ENCODE results near the gene CBL. TPM values are rescaled to one million over a fixed set of nuclear protein-coding genes. Genes with fewer than 3 reads are reported as not detected.

Gene CBL
- total RNA-seq, 2 donors from 2014 or later: 36.1 to 41.9 TPM

GRCh38 chr11:119317592-119318239 is 111.6 kb downstream of the CBL start:
- H3K27me3 Mint-ChIP-seq: peaks cover 20% of the 10 kb centered on the region
- peaks cover 38% of the 10 kb centered on the region for H3K4me1 Mint-ChIP-seq
- peak overlapping the region; percentile 95 for H3K27ac Mint-ChIP-seq
- ATAC-seq (no peak), DNase-seq (no peak)
- peaks cover 2% of the 10 kb centered on the region for H3K36me3 Mint-ChIP-seq (ENCODE audit: low read depth)
- H3K4me3 Mint-ChIP-seq: peak overlapping the region; percentile 21
- no peaks in the 10 kb centered on the region for H3K9me3 ChIP-seq (ENCODE audit: control insufficient read depth, low read length, poor library complexity, severe bottlenecking)

GRCh38 chr11:119318240-119319135 is 112.3 kb downstream of the CBL start:
- peaks cover 20% of the 10 kb centered on the region for H3K27me3 Mint-ChIP-seq
- H3K4me1 Mint-ChIP-seq: peaks cover 41% of the 10 kb centered on the region
- DNase-seq: peak in 2 of 3 donors; percentile 43
- H3K27ac Mint-ChIP-seq: peak overlapping the region; percentile 95
- H3K9me3 ChIP-seq (ENCODE audit: control insufficient read depth, low read length, poor library complexity, severe bottlenecking): no peaks in the 10 kb centered on the region
- ATAC-seq: peak; percentile 65
- peak overlapping the region; percentile 89 for H3K4me3 Mint-ChIP-seq
- peaks cover 2% of the 10 kb centered on the region for H3K36me3 Mint-ChIP-seq (ENCODE audit: low read depth)

DNA sequence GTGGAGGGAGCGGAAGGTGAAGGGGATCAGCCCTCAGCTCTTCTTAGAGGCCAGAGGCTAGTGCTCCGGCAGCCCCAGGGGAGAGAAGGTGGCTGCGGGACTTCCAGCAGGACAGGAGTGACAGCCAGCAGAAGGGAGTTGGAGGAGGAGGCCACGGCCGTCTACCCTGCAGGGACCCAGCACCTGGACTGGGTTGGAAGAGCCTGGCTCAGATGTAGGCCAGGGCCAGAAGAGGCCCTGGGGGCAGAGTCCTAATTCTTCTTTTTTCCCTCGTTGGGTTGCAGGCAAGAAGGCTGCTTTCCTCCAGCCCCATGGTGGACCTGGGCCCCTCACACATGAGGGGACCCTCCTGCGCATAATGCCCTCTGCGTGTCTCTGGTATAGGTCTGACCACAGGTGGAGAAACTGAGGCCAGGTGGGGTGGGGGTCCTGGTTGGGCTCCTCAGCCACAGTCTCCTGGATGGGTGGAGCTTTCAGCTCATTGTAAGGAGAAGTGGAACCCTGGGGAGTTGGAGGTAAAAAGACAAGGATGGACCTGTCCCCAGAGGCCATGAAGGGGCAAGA is 113.1 kb downstream of the CBL start:
- ATAC-seq (no peak), DNase-seq (no peak)
- H3K4me1 Mint-ChIP-seq: peaks cover 43% of the 10 kb centered on the region
- peaks cover 3% of the 10 kb centered on the region for H3K36me3 Mint-ChIP-seq (ENCODE audit: low read depth)
- H3K27ac Mint-ChIP-seq: peak overlapping the region; percentile 95
- H3K27me3 Mint-ChIP-seq: peaks cover 19% of the 10 kb centered on the region
- no peaks in the 10 kb centered on the region for H3K9me3 ChIP-seq (ENCODE audit: control insufficient read depth, low read length, poor library complexity, severe bottlenecking)
- peak overlapping the region; percentile 90 for H3K4me3 Mint-ChIP-seq

GRCh38 chr11:119319700-119320239 is 113.6 kb downstream of the CBL start:
- no peak for DNase-seq
- Mint-ChIP-seq H3K36me3 (ENCODE audit: low read depth) (peaks cover 3% of the 10 kb centered on the region), H3K27ac (peak overlapping the region; percentile 95)

DNA sequence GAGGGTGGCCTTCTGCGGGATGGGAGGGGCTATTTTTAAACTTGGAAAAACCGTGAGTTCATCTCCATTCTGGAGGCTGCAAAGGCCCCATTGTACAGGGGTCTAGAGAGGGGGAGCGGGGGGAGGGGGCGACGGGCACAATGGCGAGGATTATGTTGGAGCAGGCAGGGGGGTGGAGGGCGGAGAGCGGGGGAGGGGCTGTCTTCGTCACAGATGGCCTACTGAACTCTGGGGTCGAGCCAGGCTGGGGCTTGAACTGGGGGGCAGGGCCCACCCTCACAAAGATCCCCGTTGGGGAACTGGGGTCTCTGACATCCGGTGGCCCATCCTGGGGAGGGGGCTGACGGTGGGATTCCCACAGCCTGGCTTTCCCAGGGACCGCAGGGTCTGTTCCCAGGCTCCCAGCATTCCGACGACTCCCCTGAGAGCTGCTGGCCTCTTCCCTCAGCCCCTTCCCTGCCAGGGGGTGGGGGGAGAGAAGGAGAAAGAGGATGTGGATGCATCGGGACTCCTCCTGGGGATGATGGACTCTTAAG is 114.2 kb downstream of the CBL start:
- no peaks in the 10 kb centered on the region for H3K9me3 ChIP-seq (ENCODE audit: control insufficient read depth, low read length, poor library complexity, severe bottlenecking)
- Mint-ChIP-seq H3K4me1 (peaks cover 36% of the 10 kb centered on the region), H3K27ac (peak overlapping the region; percentile 95), H3K4me3 (peak overlapping the region; percentile 90), H3K36me3 (ENCODE audit: low read depth) (peaks cover 3% of the 10 kb centered on the region), H3K27me3 (peaks cover 10% of the 10 kb centered on the region)
- DNase-seq: no peak
- no peak for ATAC-seq

More at GRCh38 chr11:119319700-119320239, 113.6 kb downstream of the CBL start:
- H3K9me3 ChIP-seq (ENCODE audit: control insufficient read depth, low read length, poor library complexity, severe bottlenecking): no peaks in the 10 kb centered on the region
- peaks cover 39% of the 10 kb centered on the region for H3K4me1 Mint-ChIP-seq
- ATAC-seq: no peak
- peak overlapping the region; percentile 90 for H3K4me3 Mint-ChIP-seq
- peaks cover 14% of the 10 kb centered on the region for H3K27me3 Mint-ChIP-seq

GRCh38 chr11:119320776-119321524 is 114.8 kb downstream of the CBL start:
- no peaks in the 10 kb centered on the region for H3K9me3 ChIP-seq (ENCODE audit: control insufficient read depth, low read length, poor library complexity, severe bottlenecking)
- H3K4me3 Mint-ChIP-seq: peak overlapping the region; percentile 90
- H3K36me3 Mint-ChIP-seq (ENCODE audit: low read depth): peaks cover 3% of the 10 kb centered on the region
- H3K4me1 Mint-ChIP-seq: peaks cover 30% of the 10 kb centered on the region
- DNase-seq (peak in 2 of 3 donors; percentile 43 to 47), ATAC-seq (peak; percentile 62)
- peak overlapping the region; percentile 72 for H3K27ac Mint-ChIP-seq
- peaks cover 5% of the 10 kb centered on the region for H3K27me3 Mint-ChIP-seq

DNA sequence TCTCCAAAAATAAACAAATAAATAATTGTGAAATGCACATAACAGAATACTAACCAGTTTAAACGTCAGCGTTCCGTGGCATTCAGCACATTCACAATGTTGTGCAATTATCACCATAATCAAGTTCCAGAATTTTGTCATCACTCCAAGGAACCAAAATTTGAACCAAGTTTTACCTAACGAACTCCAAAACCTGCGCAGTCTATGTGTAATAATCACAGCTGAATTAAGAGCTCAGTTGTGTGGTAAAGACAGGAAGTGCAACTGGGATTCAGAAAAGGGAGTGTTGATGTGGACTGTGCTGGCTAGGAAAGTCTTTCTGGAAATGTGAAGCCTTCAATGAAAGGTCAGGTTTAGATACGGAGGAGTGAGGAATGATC is 116.2 kb downstream of the CBL start:
- peak overlapping the region; percentile 72 for H3K27ac Mint-ChIP-seq
- H3K4me1 Mint-ChIP-seq: peaks cover 30% of the 10 kb centered on the region
- H3K36me3 Mint-ChIP-seq (ENCODE audit: low read depth): peaks cover 3% of the 10 kb centered on the region
- no peaks in the 10 kb centered on the region for H3K9me3 ChIP-seq (ENCODE audit: control insufficient read depth, low read length, poor library complexity, severe bottlenecking)
- ATAC-seq (no peak), DNase-seq (no peak)
- H3K4me3 Mint-ChIP-seq: no peak overlapping the region
- peaks cover 5% of the 10 kb centered on the region for H3K27me3 Mint-ChIP-seq

DNA sequence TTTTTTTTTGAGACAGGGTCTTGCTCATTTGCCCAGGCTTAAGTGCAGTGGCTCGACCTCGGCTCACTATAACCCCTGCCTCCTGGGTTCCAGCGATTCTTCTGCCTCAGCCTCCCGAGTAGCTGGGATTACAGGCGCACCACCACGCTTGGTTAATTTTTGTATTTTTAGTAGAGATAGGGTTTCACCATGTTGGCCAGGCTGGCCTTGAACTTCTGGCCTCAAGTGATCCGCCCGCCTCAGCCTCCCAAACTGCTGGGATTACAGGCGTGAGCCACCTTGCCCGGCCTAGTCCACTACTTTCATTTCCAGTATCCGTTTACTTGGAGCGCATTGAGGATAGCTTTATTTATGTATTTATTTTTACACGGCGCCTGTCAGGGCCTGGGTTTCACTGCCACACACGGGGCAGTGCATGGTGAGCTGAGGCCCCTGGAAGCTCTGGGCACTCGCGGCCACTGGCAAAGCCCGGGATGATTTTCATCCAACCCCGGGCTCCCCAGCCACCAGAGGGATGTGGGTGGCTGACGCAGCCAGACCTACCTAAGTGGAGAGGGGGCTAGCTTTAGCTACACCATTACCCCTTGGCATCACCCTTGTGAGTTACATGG is 116.9 kb downstream of the CBL start:
- H3K36me3 Mint-ChIP-seq (ENCODE audit: low read depth): peaks cover 3% of the 10 kb centered on the region
- DNase-seq (no peak), ATAC-seq (no peak)
- peaks cover 30% of the 10 kb centered on the region for H3K4me1 Mint-ChIP-seq
- no peaks in the 10 kb centered on the region for H3K9me3 ChIP-seq (ENCODE audit: control insufficient read depth, low read length, poor library complexity, severe bottlenecking)
- no peak overlapping the region for H3K4me3 Mint-ChIP-seq
- peaks cover 5% of the 10 kb centered on the region for H3K27me3 Mint-ChIP-seq
- no peak overlapping the region for H3K27ac Mint-ChIP-seq

GRCh38 chr11:119323532-119324033 is 117.4 kb downstream of the CBL start:
- DNase-seq: peak; percentile 59 to 78 (median 60)
- H3K9me3 ChIP-seq (ENCODE audit: control insufficient read depth, low read length, poor library complexity, severe bottlenecking): no peaks in the 10 kb centered on the region
- Mint-ChIP-seq H3K36me3 (ENCODE audit: low read depth) (peaks cover 3% of the 10 kb centered on the region), H3K27ac (no peak overlapping the region), H3K27me3 (peaks cover 5% of the 10 kb centered on the region), H3K4me1 (peaks cover 26% of the 10 kb centered on the region), H3K4me3 (no peak overlapping the region)
- no peak for ATAC-seq

- H3K27me3 Mint-ChIP-seq: peaks cover 8% of the 10 kb centered on the region
- no peak overlapping the region for H3K4me3 Mint-ChIP-seq
- H3K27ac Mint-ChIP-seq: no peak overlapping the region
These were observed 118.0 kb downstream of the CBL start for GRCh38 chr11:119324189-119324588.

DNA sequence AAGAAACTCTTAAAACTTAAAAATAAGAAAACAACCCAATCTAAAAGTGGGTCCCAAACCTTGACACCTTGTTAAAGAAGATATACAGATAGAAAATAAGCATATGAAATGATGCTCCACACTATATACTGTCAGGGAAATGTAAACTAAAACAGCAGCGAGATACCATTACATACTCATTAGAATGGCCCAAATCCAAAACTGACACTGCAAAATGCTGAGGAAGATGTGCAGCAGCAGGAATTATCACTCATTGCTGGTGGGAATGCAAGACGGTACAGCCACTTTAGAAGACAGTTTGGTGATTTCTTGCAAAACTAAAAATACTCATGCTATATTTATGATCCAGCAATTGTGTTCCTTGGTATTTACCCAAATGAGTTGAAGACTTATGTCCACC is 123.2 kb downstream of the CBL start:
- no peak overlapping the region for H3K27ac Mint-ChIP-seq
- H3K9me3 ChIP-seq (ENCODE audit: control insufficient read depth, low read length, poor library complexity, severe bottlenecking): no peaks in the 10 kb centered on the region
- H3K4me1 Mint-ChIP-seq: peaks cover 9% of the 10 kb centered on the region
- ATAC-seq: no peak
- peaks cover 16% of the 10 kb centered on the region for H3K27me3 Mint-ChIP-seq
- H3K4me3 Mint-ChIP-seq: no peak overlapping the region
- peaks cover 2% of the 10 kb centered on the region for H3K36me3 Mint-ChIP-seq (ENCODE audit: low read depth)
- no peak for DNase-seq

More at GRCh38 chr11:119324189-119324588, 118.0 kb downstream of the CBL start:
- no peak for ATAC-seq
- peaks cover 21% of the 10 kb centered on the region for H3K4me1 Mint-ChIP-seq
- H3K36me3 Mint-ChIP-seq (ENCODE audit: low read depth): peaks cover 3% of the 10 kb centered on the region
- no peaks in the 10 kb centered on the region for H3K9me3 ChIP-seq (ENCODE audit: control insufficient read depth, low read length, poor library complexity, severe bottlenecking)
- DNase-seq: no peak

DNA sequence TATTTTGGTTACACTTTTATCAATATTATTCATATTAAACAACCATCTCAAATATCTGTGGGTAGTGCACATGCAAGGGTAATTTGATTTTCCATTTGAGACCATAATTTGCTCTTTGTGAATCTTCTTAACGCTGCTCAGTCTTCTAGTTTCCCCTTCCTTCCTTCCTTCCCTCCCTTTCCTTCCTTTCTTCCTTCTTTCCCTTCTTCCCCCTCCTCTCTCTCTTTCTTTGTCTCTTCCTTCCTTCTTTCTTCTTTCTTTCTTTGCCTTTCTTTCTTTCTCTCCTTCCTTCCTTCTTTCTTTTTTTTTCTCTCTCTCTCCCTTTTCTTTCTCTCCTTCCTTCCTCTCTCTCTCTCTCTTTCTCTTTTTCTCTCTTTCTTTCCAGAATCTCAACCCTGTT is 124.1 kb downstream of the CBL start:
- no peak for ATAC-seq
- peak overlapping the region; percentile 32 for H3K27ac Mint-ChIP-seq
- no peak for DNase-seq
- no peak overlapping the region for H3K4me3 Mint-ChIP-seq
- H3K27me3 Mint-ChIP-seq: peaks cover 16% of the 10 kb centered on the region
- no peaks in the 10 kb centered on the region for H3K9me3 ChIP-seq (ENCODE audit: control insufficient read depth, low read length, poor library complexity, severe bottlenecking)
- peaks cover 13% of the 10 kb centered on the region for H3K4me1 Mint-ChIP-seq
- peaks cover 2% of the 10 kb centered on the region for H3K36me3 Mint-ChIP-seq (ENCODE audit: low read depth)
